ENCODE data around the gene AMBRA1. TPM values are rescaled to one million over a fixed set of nuclear protein-coding genes. Genes with fewer than 3 reads are reported as not detected.

The AMBRA1 gene
- total RNA-seq, 1 donor from 2014 or later: 25.1 TPM

DNA sequence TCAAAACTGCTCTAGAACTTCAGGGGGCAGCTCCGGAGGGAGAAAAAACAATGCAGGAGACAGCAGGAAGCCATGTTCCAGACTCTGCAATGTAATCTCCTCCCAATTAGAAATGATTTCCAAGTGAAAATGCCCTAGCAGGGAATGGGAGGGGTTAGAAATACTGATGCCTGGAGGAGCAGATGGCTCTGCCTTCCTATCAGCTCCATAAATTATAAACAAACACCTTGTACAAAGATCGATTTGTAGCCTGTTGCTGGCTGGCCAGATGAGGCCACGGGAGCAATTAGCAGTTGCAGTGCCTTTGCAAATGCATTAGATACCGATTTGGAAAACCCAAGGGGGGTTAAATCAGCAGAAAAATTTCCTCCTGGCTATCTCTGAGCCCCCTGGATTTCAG lies 155.6 kb downstream of the AMBRA1 start:
- Mint-ChIP-seq H3K4me3 (ENCODE audit: unreplicated experiment) (no peak overlapping the region), H3K36me3 (ENCODE audit: low read depth) (peaks cover 13% of the 10 kb centered on the region), H3K9me3 (ENCODE audit: low read depth) (no peaks in the 10 kb centered on the region), H3K4me1 (ENCODE audit: low read depth) (peaks cover 10% of the 10 kb centered on the region), H3K27me3 (ENCODE audit: low read depth) (no peaks in the 10 kb centered on the region), H3K27ac (ENCODE audit: unreplicated experiment) (no peak overlapping the region)
- TF ChIP-seq, protein P1, sequence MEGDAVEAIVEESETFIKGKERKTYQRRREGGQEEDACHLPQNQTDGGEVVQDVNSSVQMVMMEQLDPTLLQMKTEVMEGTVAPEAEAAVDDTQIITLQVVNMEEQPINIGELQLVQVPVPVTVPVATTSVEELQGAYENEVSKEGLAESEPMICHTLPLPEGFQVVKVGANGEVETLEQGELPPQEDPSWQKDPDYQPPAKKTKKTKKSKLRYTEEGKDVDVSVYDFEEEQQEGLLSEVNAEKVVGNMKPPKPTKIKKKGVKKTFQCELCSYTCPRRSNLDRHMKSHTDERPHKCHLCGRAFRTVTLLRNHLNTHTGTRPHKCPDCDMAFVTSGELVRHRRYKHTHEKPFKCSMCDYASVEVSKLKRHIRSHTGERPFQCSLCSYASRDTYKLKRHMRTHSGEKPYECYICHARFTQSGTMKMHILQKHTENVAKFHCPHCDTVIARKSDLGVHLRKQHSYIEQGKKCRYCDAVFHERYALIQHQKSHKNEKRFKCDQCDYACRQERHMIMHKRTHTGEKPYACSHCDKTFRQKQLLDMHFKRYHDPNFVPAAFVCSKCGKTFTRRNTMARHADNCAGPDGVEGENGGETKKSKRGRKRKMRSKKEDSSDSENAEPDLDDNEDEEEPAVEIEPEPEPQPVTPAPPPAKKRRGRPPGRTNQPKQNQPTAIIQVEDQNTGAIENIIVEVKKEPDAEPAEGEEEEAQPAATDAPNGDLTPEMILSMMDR (IDR thresholded peaks at IDR 0.05): no peak
- no peak for DNase-seq (ENCODE audit: low spot score)

DNA sequence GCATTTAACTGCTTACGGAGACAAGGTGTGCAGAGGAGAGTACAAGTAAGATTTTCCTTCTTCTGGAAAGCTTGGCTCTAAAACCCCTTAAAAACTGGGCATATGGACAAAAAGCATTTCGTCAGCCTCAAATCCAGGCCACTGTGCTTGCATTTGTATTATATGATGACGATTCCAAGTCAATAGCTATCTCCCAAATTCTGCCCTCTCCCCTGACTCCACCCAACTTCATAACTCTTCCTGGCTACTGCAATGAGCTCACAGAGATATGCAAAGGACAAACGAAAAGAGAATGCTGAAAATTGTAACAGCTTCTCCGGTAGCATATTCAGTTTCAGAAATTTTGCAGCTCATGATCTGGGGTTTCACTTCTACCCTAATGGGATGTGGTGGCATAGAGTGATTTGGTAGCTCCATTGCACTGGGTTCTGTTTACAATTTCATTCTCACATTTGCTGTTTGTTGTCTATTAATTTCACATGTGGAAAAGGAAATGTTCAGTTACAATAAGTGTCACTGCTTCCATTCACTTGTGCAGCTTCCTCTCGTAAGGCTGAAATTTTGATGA lies 156.6 kb downstream of the AMBRA1 start:
- H3K36me3 Mint-ChIP-seq (ENCODE audit: low read depth): peaks cover 13% of the 10 kb centered on the region
- no peak overlapping the region for H3K27ac Mint-ChIP-seq (ENCODE audit: unreplicated experiment)
- DNase-seq (ENCODE audit: low spot score): no peak
- peaks cover 3% of the 10 kb centered on the region for H3K4me1 Mint-ChIP-seq (ENCODE audit: low read depth)
- TF ChIP-seq, protein P1 (IDR thresholded peaks at IDR 0.05): no peak
- no peaks in the 10 kb centered on the region for H3K9me3 Mint-ChIP-seq (ENCODE audit: low read depth)
- no peak overlapping the region for H3K4me3 Mint-ChIP-seq (ENCODE audit: unreplicated experiment)
- no peaks in the 10 kb centered on the region for H3K27me3 Mint-ChIP-seq (ENCODE audit: low read depth)

DNA sequence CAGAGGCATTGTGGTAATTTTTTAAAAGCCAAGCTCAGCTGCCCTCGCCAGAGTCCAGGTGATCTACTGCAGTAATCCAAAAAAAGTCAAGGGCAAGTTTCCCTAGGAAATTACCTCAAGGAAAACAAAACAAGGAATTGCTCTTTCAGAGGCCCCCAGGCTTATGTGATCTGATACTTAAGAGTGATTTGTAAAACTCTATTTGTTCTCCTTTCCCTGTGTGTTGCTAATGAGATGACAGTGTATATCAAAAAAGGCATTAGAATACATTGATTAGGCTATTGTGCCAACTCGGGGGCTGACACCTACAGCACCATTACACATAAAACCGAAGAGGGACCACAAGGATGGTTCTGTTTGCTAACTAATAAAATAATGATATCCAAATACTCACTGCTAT lies 157.7 kb downstream of the AMBRA1 start:
- Mint-ChIP-seq H3K4me3 (ENCODE audit: unreplicated experiment) (no peak overlapping the region), H3K4me1 (ENCODE audit: low read depth) (no peaks in the 10 kb centered on the region), H3K9me3 (ENCODE audit: low read depth) (no peaks in the 10 kb centered on the region), H3K27ac (ENCODE audit: unreplicated experiment) (no peak overlapping the region), H3K36me3 (ENCODE audit: low read depth) (peaks cover 17% of the 10 kb centered on the region), H3K27me3 (ENCODE audit: low read depth) (no peaks in the 10 kb centered on the region)
- TF ChIP-seq, protein P1 (IDR thresholded peaks at IDR 0.05): no peak
- no peak for DNase-seq (ENCODE audit: low spot score)

DNA sequence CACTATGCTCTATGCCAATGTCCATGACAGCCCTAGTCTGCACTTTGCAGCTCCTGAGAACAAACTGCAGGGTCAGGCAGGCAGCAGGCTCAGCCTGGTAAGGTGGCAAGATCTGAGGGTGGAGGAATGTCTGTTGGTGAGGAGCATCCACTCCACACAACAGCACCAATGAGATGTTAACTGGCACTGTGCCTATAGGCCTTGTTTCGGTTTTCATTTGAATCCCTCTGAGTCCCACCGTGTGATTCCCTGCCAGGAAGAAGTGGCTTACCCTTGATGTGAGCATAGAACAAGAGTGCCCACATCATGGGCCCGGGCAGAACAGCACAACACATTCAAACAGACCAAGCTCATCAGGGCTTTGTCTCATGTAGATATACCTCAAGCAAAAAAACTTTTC lies 158.1 kb downstream of the AMBRA1 start:
- no peaks in the 10 kb centered on the region for H3K4me1 Mint-ChIP-seq (ENCODE audit: low read depth)
- H3K27ac Mint-ChIP-seq (ENCODE audit: unreplicated experiment): no peak overlapping the region
- H3K27me3 Mint-ChIP-seq (ENCODE audit: low read depth): no peaks in the 10 kb centered on the region
- no peaks in the 10 kb centered on the region for H3K9me3 Mint-ChIP-seq (ENCODE audit: low read depth)
- no peak overlapping the region for H3K4me3 Mint-ChIP-seq (ENCODE audit: unreplicated experiment)
- no peak for DNase-seq (ENCODE audit: low spot score)
- TF ChIP-seq, protein P1 (IDR thresholded peaks at IDR 0.05): no peak
- H3K36me3 Mint-ChIP-seq (ENCODE audit: low read depth): peaks cover 15% of the 10 kb centered on the region

DNA sequence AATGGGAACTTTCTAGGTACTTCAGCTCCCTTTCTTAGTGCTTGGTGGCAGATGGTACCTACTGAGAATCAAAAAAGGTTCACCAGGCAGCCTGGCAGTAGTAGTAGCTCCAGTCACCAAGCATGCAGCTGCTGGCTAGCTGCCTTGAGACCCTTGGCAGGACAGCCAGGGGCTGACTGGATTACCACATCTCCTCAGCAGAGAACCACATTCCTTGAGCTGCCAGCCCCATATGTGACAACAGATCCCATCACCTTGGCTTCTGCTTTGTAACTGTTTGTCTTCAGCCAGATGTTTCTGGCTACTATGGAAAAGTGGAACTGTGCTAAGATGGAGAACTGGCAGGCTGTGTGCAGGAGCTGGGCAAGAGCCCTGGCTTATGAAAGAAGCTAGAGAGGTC lies 162.6 kb downstream of the AMBRA1 start:
- peaks cover 22% of the 10 kb centered on the region for H3K36me3 Mint-ChIP-seq (ENCODE audit: low read depth)
- TF ChIP-seq, protein P1 (IDR thresholded peaks at IDR 0.05): no peak
- no peak for DNase-seq (ENCODE audit: low spot score)
- peaks cover 11% of the 10 kb centered on the region for H3K4me1 Mint-ChIP-seq (ENCODE audit: low read depth)
- H3K4me3 Mint-ChIP-seq (ENCODE audit: unreplicated experiment): no peak overlapping the region
- H3K27me3 Mint-ChIP-seq (ENCODE audit: low read depth): no peaks in the 10 kb centered on the region
- H3K9me3 Mint-ChIP-seq (ENCODE audit: low read depth): no peaks in the 10 kb centered on the region
- H3K27ac Mint-ChIP-seq (ENCODE audit: unreplicated experiment): no peak overlapping the region

All from chondrocyte (in vitro differentiated cells).